Measurements from ENCODE around the gene FAM174A.
A peak's percentile ranks its signal among the peaks of the same experiment; 100 is the strongest.

Gene FAM174A

GRCh38 chr5:100535060-100536005 is at the start of gene FAM174A:
Gene FAM174A, plus strand, starts transcription at chr5:100535374. Its CDS starts 157 bp downstream, at chr5:100535531.
- DNase-seq (ENCODE audit: low read depth) = peak; percentile 74

GRCh38 chr5:100493996-100494395 is 41.2 kb upstream of the FAM174A start:
- DNase-seq (ENCODE audit: low read depth) = no peak

- no peak for DNase-seq (ENCODE audit: low read depth)
Observed at GRCh38 chr5:100496296-100496695, 38.9 kb upstream of the FAM174A start.

- no peak for DNase-seq (ENCODE audit: low read depth)
Observed at GRCh38 chr5:100502684-100503083, 32.5 kb upstream of the FAM174A start.

GRCh38 chr5:100505984-100506670 is 29.0 kb upstream of the FAM174A start:
- peak; percentile 31 for DNase-seq (ENCODE audit: low read depth)

GRCh38 chr5:100516285-100516684 is 18.9 kb upstream of the FAM174A start:
- no peak for DNase-seq (ENCODE audit: low read depth)

GRCh38 chr5:100517301-100517974 is 17.7 kb upstream of the FAM174A start:
- DNase-seq (ENCODE audit: low read depth) = no peak

GRCh38 chr5:100518377-100518776 is 16.8 kb upstream of the FAM174A start:
- DNase-seq (ENCODE audit: low read depth) = no peak

GRCh38 chr5:100519075-100519474 is 16.1 kb upstream of the FAM174A start:
- DNase-seq (ENCODE audit: low read depth) = no peak

GRCh38 chr5:100520348-100520747 is 14.8 kb upstream of the FAM174A start:
- no peak for DNase-seq (ENCODE audit: low read depth)

- DNase-seq (ENCODE audit: low read depth) = no peak
Observed at GRCh38 chr5:100537946-100538345, 2.8 kb downstream of the FAM174A start.

- DNase-seq (ENCODE audit: low read depth) = no peak
Observed at GRCh38 chr5:100539519-100539918, 4.3 kb downstream of the FAM174A start.

- no peak for DNase-seq (ENCODE audit: low read depth)
Observed at GRCh38 chr5:100542086-100542485, 6.9 kb downstream of the FAM174A start.

GRCh38 chr5:100546001-100546400 is 10.8 kb downstream of the FAM174A start:
- no peak for DNase-seq (ENCODE audit: low read depth)

GRCh38 chr5:100550531-100551051 is 15.4 kb downstream of the FAM174A start:
- DNase-seq (ENCODE audit: low read depth) = no peak

GRCh38 chr5:100551183-100551582 is 16.0 kb downstream of the FAM174A start:
- DNase-seq (ENCODE audit: low read depth) = no peak

GRCh38 chr5:100553209-100553608 is 18.0 kb downstream of the FAM174A start:
- DNase-seq (ENCODE audit: low read depth) = no peak

- no peak for DNase-seq (ENCODE audit: low read depth)
Observed at GRCh38 chr5:100560860-100561259, 25.7 kb downstream of the FAM174A start.

- DNase-seq (ENCODE audit: low read depth) = no peak
Observed at GRCh38 chr5:100562821-100563220, 27.6 kb downstream of the FAM174A start.

GRCh38 chr5:100566382-100567141 is 31.4 kb downstream of the FAM174A start:
- no peak for DNase-seq (ENCODE audit: low read depth)

- no peak for DNase-seq (ENCODE audit: low read depth)
Observed at GRCh38 chr5:100574716-100575115, 39.5 kb downstream of the FAM174A start.

GRCh38 chr5:100575815-100576214 is 40.6 kb downstream of the FAM174A start:
- no peak for DNase-seq (ENCODE audit: low read depth)
